Measurements from ENCODE around the gene PXDN.

Gene PXDN

DNA sequence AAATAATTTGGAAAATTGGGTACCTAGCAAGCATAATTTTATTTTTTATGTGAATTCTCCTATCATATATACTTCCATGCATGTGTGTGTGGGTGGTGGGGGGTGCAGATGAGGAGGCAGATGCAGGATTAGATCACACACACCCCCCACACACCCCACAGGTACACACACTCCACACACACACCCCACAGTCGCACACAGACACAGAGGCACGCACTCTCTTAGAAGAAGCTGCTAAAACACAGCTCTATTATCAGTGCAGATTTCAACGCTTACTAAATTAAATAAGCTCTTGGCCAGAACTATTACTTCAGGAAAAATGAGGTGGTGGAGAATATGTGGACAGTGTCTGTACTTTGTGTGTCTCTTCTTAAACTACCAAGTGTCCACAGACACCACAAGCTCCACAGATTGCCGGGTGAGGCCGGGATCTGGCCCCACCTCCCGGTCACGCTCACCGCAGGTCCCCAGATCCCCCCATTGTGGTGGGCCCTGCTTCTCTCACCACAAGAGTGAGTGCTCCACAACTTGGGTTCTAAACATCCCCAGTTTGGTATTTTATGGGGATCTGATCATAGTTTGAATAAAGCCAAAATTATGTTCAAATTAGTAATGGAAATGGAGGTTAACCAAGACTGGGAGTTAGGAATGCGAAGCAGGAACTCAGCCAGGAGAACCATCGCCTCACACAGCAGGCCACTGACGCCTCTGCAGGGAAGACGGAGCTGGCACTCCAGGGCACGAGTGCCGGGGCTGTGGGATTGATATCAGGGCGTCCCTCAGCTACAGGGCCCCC lies 102.1 kb downstream of the PXDN start:
- no peak for DNase-seq

DNA sequence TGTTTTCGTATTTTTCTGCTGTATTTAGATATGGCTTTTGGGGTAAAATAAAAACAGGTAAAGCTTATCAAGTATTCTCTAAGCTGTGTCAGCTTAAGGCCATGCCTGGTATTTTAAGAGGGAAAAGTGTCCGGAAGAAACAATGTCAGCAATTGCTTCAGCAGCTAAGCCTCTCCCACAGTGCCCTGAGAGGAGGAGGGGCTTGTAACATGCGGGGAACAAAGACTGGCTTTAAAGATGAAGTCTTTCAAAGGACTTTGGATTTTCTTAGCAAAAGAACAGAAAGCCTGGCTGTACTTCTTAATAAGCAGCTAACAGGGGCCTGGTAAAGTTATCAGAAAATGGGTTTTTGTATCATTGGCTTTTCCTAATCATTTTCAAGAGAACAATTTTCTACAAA lies 102.8 kb downstream of the PXDN start:
- DNase-seq = no peak

DNA sequence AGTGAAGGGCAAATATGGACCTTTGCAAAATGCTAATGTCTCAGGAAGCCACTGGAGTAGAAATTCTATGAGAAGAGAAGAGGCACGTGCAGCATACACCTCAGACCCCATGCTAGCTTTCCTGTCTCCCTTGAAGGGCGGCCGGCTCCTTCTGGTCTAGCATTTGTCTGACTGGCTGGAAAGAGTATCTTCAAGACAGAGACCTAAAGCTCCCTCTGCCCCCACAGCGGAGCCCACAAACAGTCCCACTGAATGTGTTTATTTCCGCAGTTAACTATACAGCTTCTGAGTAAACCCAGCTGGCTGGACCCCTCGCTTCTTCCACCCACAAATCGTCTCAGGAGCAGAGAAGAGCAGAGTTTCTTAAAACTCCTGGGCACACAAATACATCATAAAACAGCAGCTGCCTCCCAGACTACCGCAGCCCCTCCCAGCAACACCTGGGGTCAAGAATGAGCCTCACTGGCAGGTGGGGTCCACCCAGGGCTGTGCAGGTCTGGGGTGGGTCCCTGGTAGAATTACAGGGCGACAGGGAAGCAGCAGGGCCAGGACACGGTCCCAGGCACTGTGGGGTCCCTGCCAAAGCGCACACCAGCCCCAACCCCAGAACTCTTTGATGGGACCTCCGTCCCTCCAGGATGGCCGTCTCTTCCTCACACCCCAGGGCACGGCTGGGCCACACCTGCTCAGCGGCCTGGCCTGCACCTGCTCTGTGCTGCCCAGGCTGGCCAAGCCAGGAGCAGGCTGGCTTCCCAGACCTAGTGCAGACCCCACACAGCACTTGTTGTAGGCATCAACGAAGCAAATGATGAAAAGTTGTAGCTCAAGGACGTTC lies 103.8 kb downstream of the PXDN start:
- DNase-seq = no peak

DNA sequence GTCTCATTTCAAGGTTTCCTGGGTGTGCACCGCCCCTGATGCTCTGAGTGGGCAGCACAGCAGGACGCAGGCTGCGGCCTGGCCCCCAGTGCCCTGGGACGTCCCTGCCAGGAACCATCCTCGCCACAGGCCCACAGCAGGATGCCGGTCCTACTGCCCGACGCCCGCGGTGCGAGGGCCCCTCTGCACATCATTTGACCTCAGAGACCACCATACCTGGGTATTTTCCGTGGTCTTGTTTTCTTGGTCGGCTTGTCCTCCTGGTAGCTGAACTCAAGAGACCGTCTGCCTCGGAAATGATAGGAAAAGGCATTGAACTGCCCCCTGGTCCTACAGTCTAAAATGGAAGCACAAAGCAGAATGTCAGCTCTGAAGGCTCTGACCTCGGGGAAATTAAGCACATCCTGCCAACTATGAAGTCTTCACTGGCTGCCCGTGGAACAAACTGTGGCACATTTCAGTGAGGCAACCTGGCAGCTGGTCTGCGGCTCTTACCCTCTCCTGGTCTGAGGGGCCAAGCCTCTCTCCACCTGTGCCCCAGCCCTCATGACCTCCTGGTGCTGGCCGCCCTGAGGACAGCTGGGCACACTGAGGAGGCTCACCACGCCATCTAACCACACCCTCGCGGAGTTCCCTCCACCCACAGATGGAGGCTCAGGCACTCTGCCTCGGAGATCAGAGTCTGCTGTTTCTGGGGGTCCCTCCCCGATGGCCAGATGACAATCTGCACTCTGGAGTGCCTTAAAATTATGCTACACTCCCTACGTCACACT lies 105.0 kb downstream of the PXDN start:
- DNase-seq = no peak

DNA sequence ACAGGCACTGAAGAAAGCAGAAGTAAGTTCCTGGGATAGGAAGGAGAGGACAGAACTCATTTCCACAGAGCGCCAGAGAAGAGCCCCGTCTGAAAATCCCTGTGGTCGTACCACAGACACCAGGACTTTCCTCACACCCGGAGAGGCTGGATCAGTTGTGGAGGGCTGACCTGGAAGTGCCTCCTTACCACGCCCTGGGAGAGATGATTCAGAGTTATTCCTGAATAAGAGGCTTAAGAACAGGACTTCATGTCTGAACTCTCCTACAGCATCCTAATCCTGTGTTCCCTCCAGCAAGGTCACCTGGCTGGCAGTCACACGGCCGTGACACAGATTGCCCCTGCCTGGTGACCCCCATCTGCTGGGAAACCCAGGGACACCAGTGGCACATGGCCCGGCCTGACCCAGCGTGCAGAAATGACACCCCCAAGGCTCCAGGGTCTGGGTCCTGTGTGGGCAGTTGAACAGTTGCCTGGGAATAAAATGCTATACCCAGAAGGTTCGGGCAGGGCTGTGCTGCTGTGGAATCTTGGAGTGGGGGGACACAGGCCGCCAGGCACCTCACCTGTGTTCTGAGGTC lies 105.9 kb downstream of the PXDN start:
- no peak for DNase-seq

DNA sequence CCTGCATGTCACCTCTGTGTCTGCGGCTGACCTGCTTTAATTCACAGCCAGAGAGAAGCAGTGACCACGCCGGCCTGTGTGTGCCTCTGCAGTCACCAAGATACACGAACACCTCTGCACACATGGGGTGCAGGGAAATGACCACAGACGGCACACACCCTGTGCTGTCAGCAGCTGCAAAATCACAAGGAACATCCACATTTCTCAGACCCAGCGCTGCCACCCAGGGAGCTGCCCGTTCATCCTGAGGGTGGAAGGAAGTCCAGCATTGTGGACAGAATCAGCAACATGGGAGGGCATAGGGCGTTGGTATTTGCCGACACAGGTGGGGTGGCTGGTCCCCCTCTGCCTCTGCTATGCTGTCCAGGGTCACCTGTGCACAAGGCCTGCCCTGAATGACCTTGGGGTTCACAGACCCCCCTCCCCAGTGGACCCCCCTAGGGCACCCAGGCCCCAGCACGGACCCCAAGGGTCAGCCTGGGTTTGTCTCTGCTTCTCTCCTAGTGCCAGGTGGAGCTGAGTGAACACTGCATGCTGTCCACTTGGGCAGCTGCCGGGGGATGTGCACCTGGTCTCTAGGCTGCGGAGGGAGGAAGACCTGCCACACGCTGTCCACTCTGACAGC lies 107.4 kb downstream of the PXDN start:
- DNase-seq = no peak

DNA sequence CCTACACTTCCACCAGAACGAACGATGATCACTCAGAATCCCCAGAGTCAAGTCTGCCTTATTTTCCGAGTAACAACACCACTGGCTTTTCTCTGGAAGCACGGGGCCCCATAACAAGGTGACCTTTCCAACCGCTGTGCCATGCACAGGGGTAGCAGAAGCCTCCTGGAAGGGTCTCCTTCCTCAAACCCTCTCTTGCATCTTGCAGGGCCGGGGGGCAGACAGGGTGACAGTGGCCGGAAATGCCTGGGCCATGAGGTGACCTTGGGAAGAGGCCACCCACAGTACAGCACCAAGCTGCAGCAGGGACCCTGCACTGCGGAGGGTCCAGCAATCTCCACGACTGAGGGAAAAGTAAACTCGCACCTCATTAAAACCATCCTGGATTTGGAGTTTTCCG lies 108.5 kb downstream of the PXDN start:
- no peak for DNase-seq

DNA sequence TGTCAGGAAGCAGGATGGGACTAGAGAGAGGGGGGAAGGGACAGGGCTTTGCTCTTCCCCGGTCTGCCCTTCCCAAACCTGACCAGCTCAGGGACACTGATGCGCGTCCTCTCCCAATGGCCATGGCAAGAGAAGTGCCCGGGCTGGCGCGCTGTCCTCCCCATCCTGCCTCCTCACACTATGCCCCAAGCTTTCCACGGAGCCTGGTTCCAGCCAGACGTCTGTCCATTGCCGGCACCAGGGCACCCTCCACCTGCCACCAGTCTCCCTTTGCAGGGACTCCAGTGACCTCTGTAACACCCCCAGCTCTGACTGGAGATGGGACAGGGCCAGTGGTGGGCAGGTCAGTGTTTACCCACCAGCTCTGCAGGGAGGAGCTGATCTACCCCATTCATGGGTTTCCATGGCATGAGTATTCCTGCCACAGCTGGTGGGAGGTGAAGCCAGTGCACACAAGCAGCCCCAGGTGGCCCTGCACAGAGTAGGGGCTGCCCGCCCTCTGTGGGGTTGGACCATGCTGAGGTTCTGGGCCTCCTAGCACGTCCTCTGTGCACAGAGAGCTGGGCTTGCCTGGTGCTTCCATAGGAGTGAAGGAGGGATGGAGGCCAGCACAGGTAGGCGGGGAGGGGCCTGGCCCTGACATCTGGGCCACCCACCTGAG lies 109.5 kb downstream of the PXDN start:
- DNase-seq = no peak

DNA sequence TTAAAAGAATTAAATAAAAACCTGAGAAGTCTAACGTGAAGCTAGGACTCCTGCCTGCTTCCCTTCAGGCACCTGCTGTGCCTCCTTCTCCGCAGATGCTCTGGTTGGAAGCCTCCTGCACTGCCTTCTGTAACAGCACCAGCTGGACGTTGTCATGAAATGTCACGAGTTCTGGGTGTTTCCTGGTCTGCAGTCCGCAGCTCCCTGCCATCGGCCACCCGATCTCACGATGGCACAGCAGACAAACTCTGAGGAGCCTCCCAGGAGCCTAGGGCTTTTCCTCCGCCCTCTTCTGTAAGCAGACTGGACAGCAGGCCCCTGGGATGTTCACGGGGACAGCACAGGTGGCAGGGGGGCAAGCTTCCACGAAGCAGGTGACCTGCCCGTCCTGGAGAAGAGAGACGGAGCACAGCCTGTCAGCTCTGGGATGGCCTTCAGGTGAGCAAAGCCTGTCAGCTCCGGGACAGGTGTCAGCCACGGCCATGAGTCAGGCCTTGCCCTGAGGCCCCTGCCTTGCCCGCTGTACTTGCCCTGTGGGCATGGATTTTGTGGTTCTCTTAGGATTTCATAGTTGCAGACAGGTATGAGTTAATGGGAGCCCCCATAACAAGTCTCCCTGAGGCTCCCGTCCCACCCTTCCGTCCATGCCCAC lies 110.3 kb downstream of the PXDN start:
- DNase-seq = no peak

DNA sequence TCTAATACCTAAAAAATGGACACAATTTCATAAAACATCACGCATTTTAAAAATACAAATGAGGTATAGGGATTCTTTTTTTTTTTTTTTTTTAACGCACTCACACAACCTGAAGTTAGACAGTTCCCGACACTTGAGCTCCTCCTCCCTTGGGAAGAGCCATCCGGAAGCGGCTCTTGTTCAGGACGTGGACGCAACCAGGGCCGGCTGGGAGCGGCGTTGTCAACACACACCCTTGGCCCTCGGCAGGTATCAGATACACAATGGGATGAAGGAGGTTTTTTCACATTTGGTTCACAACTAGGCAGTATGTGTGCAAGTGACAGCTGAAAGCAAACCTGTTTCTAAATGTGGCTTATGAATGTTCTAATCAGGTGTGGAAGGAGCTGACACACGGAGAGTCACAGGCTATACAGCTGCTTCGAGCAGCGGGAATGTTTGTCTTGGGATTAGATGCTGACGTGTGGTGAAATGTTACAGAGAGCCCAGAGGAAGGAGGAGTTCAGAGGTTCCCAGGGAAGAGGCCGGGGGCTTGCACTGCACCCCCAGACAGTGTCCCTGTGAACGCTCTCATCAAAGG lies 111.1 kb downstream of the PXDN start:
- no peak for DNase-seq

DNA sequence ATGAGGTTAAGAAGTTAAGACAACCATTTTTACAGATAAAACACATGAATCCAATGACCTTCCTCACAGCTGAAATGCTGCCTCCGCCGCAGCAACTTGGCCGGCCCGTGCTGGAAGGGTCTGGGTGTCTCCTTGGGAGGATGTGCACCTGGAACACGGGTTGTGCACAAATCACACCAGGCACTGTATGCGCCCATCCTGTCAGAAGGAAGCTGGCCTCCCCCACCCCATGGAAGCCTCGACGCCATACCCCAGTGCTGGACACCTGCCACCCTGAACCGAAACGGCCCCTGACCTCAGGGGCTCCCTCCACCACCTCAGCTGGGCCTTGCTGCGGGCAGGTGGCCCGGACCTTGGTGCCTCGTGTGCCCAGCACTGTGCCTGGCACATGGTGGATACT lies 111.8 kb downstream of the PXDN start:
- no peak for DNase-seq

DNA sequence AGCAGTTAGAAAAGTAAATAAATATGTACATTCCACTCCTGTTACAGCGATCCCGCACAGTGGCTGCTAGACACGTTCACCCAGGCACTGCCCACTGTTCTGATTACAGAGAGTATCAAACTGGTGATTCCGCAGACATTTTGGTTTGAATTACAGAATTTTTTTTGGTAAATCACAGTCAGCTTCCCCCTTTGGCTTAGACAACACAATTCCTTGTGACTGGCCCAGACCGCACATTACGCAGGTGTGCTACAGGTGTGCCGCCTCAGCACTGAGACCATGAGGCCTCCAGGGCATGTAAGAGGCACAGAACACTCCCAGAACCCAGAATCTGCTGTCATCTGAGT lies 112.3 kb downstream of the PXDN start:
- DNase-seq = no peak

DNA sequence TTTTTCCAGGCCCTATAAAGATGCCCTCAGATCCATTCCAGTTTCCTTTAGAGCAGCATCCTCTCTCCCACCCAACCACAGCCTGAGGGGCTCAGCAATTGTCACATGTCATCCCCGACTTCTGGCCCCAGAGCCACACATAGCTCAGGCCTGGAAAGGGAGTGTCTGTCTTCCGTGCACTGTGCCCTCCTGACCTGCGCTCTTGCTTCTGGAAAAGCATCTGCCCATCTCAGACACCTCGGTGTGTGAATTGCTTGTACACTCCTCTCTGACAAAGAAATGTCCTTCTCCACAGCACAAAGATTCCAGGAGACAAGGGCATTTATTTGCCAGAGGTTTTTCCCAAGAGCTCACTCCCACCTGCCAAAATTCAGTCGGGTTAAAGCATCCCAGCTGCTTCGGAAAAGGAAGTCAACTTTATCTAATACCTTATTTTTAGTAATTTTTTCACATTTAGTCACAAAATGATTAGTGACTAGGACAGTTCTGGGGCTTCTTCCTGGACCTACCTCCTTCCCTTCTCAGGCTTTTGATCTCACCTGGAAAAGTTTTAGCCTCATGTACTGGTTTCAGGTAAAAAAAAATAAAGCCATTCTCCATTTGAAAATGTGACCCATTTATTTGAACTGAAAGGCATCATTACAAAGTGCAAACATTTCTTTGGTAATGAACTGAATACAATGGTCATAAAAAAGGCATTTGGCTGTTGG lies 112.9 kb downstream of the PXDN start:
- DNase-seq = peak; percentile 60

DNA sequence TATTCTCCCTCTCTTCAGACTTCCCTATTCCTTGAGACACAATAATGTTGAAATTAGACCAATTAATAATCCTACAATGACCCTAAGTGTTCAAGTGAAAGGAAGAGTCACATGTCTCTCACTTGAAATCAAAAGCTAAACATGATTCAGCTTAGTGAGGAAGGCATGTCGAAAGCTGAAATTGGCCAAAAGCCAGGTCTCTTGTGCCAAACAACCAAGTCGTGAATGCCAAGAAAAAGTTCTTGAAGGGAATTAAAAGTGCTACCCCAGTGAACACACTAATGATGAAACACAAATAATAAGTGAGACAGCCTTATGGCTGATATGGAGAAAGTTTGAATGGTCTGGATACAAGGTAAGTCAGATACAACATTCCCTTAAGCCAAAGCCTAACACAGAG lies 115.4 kb downstream of the PXDN start:
- no peak for DNase-seq

DNA sequence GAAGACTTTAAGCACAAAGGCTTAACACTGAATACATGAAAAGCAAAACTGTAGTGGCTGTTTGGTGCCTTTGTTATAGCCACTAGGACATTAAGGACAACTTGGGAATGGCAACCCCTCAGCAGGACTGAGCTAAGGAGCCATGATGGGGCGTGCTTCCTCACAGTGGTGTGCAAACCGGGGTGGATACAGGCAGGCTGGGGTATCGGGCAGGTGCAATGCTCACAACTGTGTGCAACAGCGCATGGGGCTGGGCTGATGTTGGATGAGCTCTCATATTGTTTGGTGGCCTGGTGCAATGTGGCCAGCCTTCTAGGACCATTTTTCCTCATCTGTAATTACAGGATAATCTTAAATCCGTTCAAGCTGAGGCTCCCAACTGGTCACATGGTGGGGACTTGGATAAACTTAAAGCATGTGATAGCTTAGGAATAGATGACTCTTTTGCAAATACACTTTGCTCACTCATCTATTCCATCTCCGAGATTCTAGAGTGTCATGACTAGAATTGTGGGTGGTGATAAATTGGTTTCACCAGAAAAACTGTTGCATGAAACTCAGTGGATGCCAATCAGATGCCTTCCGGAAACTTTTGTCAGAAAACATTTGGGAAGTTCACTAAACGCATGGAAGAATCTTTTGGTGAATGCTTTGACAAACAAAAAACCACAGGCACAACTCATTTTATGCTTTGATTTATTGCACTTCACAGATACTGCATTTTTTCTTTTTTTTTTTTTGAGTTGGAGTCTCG lies 116.5 kb downstream of the PXDN start:
- DNase-seq = no peak

DNA sequence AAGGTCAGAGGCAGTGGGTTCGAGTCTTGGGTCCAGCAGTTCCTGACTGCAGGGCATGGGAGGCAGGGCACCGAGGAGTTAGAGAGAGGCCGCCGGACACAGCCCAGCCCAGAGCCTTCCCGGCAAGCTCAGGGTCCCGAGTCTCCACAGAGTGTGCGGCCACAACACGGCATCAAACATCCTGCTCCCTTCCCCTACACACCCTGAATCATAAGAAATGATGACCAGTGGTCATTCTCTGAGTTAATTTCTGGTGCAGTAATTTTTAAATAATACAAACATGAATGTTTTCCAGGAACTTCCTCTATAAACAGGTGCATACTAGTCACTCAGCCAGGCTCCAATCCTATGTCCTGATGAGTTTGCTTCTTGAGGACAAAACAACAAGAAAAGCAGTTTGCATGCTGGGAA lies 118.0 kb downstream of the PXDN start:
- DNase-seq = no peak

DNA sequence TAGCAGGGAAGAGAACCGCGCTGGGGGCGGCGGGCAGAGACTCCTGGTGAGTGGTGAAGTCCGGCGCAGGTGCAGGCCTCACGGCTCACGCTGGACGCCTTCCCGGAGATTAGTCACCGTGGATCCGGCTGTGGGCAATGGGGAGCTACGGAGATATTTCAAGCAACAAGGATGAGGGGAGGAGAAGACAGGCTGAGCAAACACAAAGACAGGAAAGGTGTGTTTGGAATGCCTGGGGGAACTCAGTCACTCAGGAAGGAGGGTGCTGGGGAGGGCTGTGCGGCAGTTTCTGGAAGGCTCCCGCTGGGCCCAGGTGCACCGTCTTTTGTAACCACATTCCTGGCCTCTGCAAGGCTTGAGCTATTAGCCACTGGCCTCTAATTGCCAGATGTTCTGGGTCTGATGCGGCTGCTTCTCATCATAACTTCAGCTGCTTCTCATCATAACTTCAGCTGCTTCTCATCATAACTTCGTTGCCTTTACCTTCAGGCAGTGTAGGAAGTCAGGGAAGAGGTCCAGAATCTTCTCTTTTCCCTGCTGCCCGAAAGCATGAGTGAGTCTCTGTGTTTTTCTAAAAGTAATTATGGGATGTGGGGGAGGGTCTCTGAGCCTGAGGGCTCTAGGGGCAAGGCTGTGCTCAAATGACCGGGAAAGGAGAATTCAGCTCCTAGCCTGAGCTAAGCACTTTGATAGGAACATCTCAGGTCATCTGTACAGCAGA lies 118.9 kb downstream of the PXDN start:
- no peak for DNase-seq

DNA sequence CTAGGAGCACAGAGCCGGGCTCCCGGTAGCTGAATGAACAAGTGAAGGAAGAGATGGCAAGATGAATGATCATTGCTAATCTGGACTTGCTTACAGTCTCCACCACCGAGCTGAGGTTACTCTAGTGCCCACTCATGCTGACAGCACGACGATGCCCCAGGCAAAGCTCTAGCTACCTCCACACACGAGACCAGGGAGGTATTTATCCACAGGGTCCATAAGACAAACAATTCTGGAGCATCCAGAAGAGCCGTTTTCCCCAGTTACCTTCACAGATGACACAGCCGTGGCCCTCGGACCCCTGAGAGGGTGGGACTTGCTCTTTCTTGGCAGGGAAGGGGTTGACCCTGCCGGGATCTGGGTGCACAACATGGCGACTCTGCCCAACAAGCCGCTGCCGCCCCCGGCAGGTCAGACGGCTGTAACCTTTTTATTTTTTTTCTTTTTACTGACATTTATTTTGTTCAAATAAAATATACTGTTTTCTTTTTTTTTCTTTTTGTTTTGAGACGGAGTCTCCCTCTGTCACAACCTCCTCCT lies 120.3 kb downstream of the PXDN start:
- DNase-seq = no peak
